ENCODE results near the gene TMEM132C.

DNA sequence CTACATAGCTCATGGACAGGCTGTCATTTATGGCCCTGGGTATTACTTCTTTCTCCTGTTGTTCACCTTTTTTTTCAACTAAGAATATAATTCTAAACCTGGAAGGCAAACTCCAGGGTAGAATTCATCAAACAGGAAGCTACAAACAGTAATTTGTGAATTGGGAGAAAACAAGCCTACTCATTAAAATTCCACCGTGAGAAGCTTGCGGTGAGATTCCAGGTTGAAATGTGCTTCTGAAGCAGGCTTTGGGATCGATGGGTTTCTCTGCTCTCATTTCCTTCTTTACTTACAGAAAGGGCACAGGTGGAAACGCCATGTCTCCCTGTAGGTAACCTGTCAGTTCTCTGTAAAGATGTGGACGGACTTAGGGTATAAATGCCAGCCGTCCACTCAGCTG is 257.5 kb downstream of the TMEM132C start:
- TF ChIP-seq, protein P1, sequence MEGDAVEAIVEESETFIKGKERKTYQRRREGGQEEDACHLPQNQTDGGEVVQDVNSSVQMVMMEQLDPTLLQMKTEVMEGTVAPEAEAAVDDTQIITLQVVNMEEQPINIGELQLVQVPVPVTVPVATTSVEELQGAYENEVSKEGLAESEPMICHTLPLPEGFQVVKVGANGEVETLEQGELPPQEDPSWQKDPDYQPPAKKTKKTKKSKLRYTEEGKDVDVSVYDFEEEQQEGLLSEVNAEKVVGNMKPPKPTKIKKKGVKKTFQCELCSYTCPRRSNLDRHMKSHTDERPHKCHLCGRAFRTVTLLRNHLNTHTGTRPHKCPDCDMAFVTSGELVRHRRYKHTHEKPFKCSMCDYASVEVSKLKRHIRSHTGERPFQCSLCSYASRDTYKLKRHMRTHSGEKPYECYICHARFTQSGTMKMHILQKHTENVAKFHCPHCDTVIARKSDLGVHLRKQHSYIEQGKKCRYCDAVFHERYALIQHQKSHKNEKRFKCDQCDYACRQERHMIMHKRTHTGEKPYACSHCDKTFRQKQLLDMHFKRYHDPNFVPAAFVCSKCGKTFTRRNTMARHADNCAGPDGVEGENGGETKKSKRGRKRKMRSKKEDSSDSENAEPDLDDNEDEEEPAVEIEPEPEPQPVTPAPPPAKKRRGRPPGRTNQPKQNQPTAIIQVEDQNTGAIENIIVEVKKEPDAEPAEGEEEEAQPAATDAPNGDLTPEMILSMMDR (IDR thresholded peaks at IDR 0.05): no peak
- TF ChIP-seq POLR2A (IDR thresholded peaks at IDR 0.05): no peak

All from heart left ventricle (tissue), 13 donors.